H1 (cell line): ENCODE measurements around the gene GPR139. TPM values are rescaled to one million over a fixed set of nuclear protein-coding genes. Genes with fewer than 3 reads are reported as not detected.

Experiments
- CTCF ChIA-PET: fragments of 300-600 bp; sonication (Branson Sonifier 250); formaldehyde crosslinking; loops from one replicate; lab custom pipeline; 2021; ENCODE audit not compliant: partially characterized antibody; lab: Charles Lee
- POLR2A ChIA-PET: fragments of 300-600 bp; sonication (Branson Sonifier 250); formaldehyde crosslinking; loops from one replicate; lab custom pipeline; 2021; ENCODE audit warnings: inconsistent platforms; ENCODE audit not compliant: partially characterized antibody; lab: Charles Lee
- DNase-seq, 2 experiments: peaks; one replicate each; pipeline versions ENCODE4 v3.0.0 to v3.0.0-alpha.2; 2010 to 2022; ENCODE audit warnings: low spot score in 2 of 2, low read depth in 1 of 2, mixed read lengths in 1 of 2
- FAIRE-seq: peaks from 2 replicates; lab custom pipeline; 2011; peaks lifted over from hg19 to GRCh38; lab: Jason Lieb, UNC
- H2AFZ ChIP-seq: 2 replicates; pipeline ENCODE4 v1.8.1; 2012; ENCODE audit warnings: low read length, inconsistent platforms
- H2AK5ac ChIP-seq: 2 replicates; pipeline ENCODE4 v1.6.1; 2013; ENCODE audit warnings: low read depth, low read length
- H2BK120ac ChIP-seq: replicated peaks from 2 replicates; pipeline ENCODE3; 2013; ENCODE audit warnings: low read depth, low read length, inconsistent platforms
- H2BK12ac ChIP-seq: 2 replicates; pipeline ENCODE4 v1.6.1; 2013; ENCODE audit warnings: low read depth, low read length
- H2BK15ac ChIP-seq: 2 replicates; pipeline ENCODE4 v1.6.1; 2013; ENCODE audit warnings: low read length
- H2BK20ac ChIP-seq: 2 replicates; pipeline ENCODE4 v1.6.1; 2013; ENCODE audit warnings: low read length
- H2BK5ac ChIP-seq: 2 replicates; pipeline ENCODE4 v1.6.1; 2013; ENCODE audit warnings: low read depth, low read length
- H3K14ac ChIP-seq: 2 replicates; pipeline ENCODE4 v1.6.1; 2013; ENCODE audit warnings: inconsistent platforms; ENCODE audit not compliant: insufficient read length
- H3K18ac ChIP-seq: 2 replicates; pipeline ENCODE4 v1.6.1; 2013; ENCODE audit warnings: low read length; ENCODE audit errors: extremely low read depth
- H3K23ac ChIP-seq: 2 replicates; pipeline ENCODE4 v1.6.1; 2013; ENCODE audit warnings: inconsistent platforms; ENCODE audit not compliant: insufficient read length
- H3K23me2 ChIP-seq: 2 replicates; pipeline ENCODE4 v1.6.1; 2013; ENCODE audit warnings: low read depth, low read length
- H3K27ac ChIP-seq: 2 replicates; pipeline ENCODE4 v1.6.1; 2011; ENCODE audit warnings: low read depth, low read length, inconsistent platforms
- H3K27me3 ChIP-seq, 4 experiments: replicated peaks in 1 of 4; 1 replicate in 1 of 4; 2 replicates in 3 of 4; pipeline versions ENCODE4 v1.6.1 to v1.8.1; 2011 to 2013; ENCODE audit warnings: low read length in 3 of 4, mild to moderate bottlenecking in 3 of 4, inconsistent platforms in 2 of 4, mixed read lengths in 2 of 4, moderate library complexity in 1 of 4; ENCODE audit not compliant: control insufficient read depth in 3 of 4, insufficient read depth in 3 of 4; ENCODE audit errors: extremely low read depth in 1 of 4
- H3K36me3 ChIP-seq, 4 experiments: 2 replicates each; pipeline versions ENCODE4 v1.6.1 to v1.8.1; 2011 to 2013; ENCODE audit warnings: mild to moderate bottlenecking in 4 of 4, low read length in 3 of 4, moderate library complexity in 2 of 4, control low read depth in 1 of 4, inconsistent platforms in 1 of 4; ENCODE audit not compliant: insufficient read depth in 4 of 4, control insufficient read depth in 2 of 4
- H3K4ac ChIP-seq: replicated peaks from 2 replicates; pipeline ENCODE3; 2013; ENCODE audit warnings: low read length, low read depth, mixed read lengths, inconsistent platforms; ENCODE audit not compliant: insufficient read length
- H3K4me1 ChIP-seq, 4 experiments: replicated peaks in 1 of 4; 1 replicate in 1 of 4; 2 replicates in 3 of 4; pipeline versions ENCODE4 v1.6.1 to v1.8.1; 2011 to 2013; ENCODE audit warnings: low read length in 3 of 4, inconsistent platforms in 2 of 4, mixed read lengths in 1 of 4; ENCODE audit not compliant: insufficient read depth in 4 of 4, control insufficient read depth in 3 of 4
- H3K4me2 ChIP-seq, 2 experiments: 2 replicates each; pipeline versions ENCODE4 v1.6.1 to v1.8.1; 2011 to 2013; ENCODE audit warnings: low read depth in 2 of 2, low read length in 2 of 2, control low read depth in 1 of 2, inconsistent platforms in 1 of 2, mild to moderate bottlenecking in 1 of 2; ENCODE audit not compliant: insufficient read depth in 1 of 2
- H3K4me3 ChIP-seq, 4 experiments: fragments of 200-600, 300-600 bp in 1 of 4; sonication (generic), shearing (Covaris generic), sonication (Bioruptor Twin) in 1 of 4; 2 replicates each; pipeline versions ENCODE4 v1.5.1 to v1.8.1; 2011 to 2016; ENCODE audit warnings: low read length in 4 of 4, low read depth in 3 of 4, control low read depth in 2 of 4, inconsistent platforms in 2 of 4, mild to moderate bottlenecking in 2 of 4, mixed read lengths in 1 of 4, moderate library complexity in 1 of 4; ENCODE audit not compliant: insufficient read depth in 2 of 4; ENCODE audit errors: extremely low read depth in 1 of 4
- H3K56ac ChIP-seq: replicated peaks from 2 replicates; pipeline ENCODE3; 2013; ENCODE audit warnings: low read depth, mild to moderate bottlenecking, mixed read lengths, low read length, inconsistent platforms; ENCODE audit not compliant: insufficient read length
- H3K79me1 ChIP-seq: 2 replicates; pipeline ENCODE4 v1.6.1; 2013; ENCODE audit warnings: low read depth, low read length, control low read depth
- H3K79me2 ChIP-seq, 2 experiments: 2 replicates each; pipeline versions ENCODE4 v1.6.1 to v1.8.1; 2012 to 2013; ENCODE audit warnings: low read length in 2 of 2, mild to moderate bottlenecking in 2 of 2, inconsistent platforms in 1 of 2; ENCODE audit not compliant: insufficient read depth in 2 of 2, control insufficient read depth in 1 of 2
- H3K9ac ChIP-seq, 4 experiments: replicated peaks in 1 of 4; 1 replicate in 1 of 4; 2 replicates in 3 of 4; pipeline versions ENCODE4 v1.6.1 to v1.8.1; 2011 to 2013; ENCODE audit warnings: low read depth in 3 of 4, low read length in 3 of 4, control low read depth in 2 of 4, mild to moderate bottlenecking in 2 of 4, moderate library complexity in 2 of 4, inconsistent platforms in 1 of 4; ENCODE audit errors: extremely low read depth in 1 of 4
- H3K9me3 ChIP-seq, 2 experiments: 2 replicates each; pipeline versions ENCODE4 v1.6.1 to v1.8.1; 2012 to 2013; ENCODE audit warnings: mild to moderate bottlenecking in 2 of 2, moderate library complexity in 2 of 2, control low read depth in 1 of 2, inconsistent platforms in 1 of 2, low read depth in 1 of 2, low read length in 1 of 2, mixed read lengths in 1 of 2; ENCODE audit not compliant: insufficient read depth in 2 of 2
- H4K20me1 ChIP-seq, 2 experiments: replicated peaks in 1 of 2; 2 replicates each; pipeline versions ENCODE3 to v1.8.1; 2011 to 2013; ENCODE audit warnings: inconsistent platforms in 2 of 2, low read length in 2 of 2, mild to moderate bottlenecking in 1 of 2; ENCODE audit not compliant: insufficient read depth in 2 of 2, control insufficient read depth in 1 of 2
- H4K5ac ChIP-seq: 2 replicates; pipeline ENCODE4 v1.6.1; 2013; ENCODE audit warnings: low read length, low read depth, mixed read lengths, inconsistent platforms; ENCODE audit not compliant: insufficient read length
- H4K8ac ChIP-seq: 2 replicates; pipeline ENCODE4 v1.8.0; 2013; ENCODE audit warnings: mild to moderate bottlenecking, moderate library complexity, low read length, inconsistent platforms; ENCODE audit not compliant: insufficient read depth; ENCODE audit errors: extremely low read depth
- H4K91ac ChIP-seq: replicated peaks from 2 replicates; pipeline ENCODE3; 2013; ENCODE audit warnings: low read length, mixed read lengths, inconsistent platforms; ENCODE audit not compliant: insufficient read length
- ASH2L ChIP-seq: fragments of 200-600, 300-600 bp; sonication (generic); IDR thresholded peaks from one replicate; pipeline ENCODE4 v1.7.1; 2017; ENCODE audit warnings: low read length
- WGBS, 2 experiments: shearing (Covaris generic) in 1 of 2; methylation state at CpG; one replicate each; pipeline versions ENCODE4 v1.1.6 to v1.1.7; 2013 to 2015; ENCODE audit warnings: low lambda C conversion rate in 2 of 2, mixed read lengths in 2 of 2, inconsistent platforms in 1 of 2, low coverage in 1 of 2, missing lambda C conversion rate in 1 of 2; ENCODE audit not compliant: insufficient replicate concordance in 2 of 2, insufficient coverage in 1 of 2, insufficient read length in 1 of 2; ENCODE audit errors: extremely low coverage in 1 of 2, missing lambda C conversion rate in 1 of 2; 5-methylcytosine and 5-hydroxymethylcytosine counted together
- polyA plus RNA-seq, 7 experiments: library from polyadenylated mRNA; depleted of rRNA in 3 of 7; stranded (reverse) in 5 of 7; unstranded in 2 of 7; fragments of >200 nt in 5 of 7; fragments of 200-250 nt in 2 of 7; gene quantifications; 1 replicate in 5 of 7; 2 replicates in 1 of 7; 4 replicates in 1 of 7; pipeline versions ENCODE4 v1.2.1 to v1.2.3, GENCODE V29; 2011 to 2013; ENCODE audit warnings: missing spikeins in 2 of 7, mixed read lengths in 2 of 7
- total RNA-seq: library from RNA; stranded (reverse); fragmentation: NEBNext Ultra II Directional; extraction: Animal tissue kit (Norgen Biotek cat#: 25700); gene quantifications from 2 replicates; pipeline ENCODE4 v1.2.1, GENCODE V29; 2021

Gene GPR139
- total and polyA plus RNA-seq, 2 of the 8 experiments (the other 6 are each of a cell fraction or from before 2014, with no cell fraction given), result 0.84 to 2.2 TPM

DNA sequence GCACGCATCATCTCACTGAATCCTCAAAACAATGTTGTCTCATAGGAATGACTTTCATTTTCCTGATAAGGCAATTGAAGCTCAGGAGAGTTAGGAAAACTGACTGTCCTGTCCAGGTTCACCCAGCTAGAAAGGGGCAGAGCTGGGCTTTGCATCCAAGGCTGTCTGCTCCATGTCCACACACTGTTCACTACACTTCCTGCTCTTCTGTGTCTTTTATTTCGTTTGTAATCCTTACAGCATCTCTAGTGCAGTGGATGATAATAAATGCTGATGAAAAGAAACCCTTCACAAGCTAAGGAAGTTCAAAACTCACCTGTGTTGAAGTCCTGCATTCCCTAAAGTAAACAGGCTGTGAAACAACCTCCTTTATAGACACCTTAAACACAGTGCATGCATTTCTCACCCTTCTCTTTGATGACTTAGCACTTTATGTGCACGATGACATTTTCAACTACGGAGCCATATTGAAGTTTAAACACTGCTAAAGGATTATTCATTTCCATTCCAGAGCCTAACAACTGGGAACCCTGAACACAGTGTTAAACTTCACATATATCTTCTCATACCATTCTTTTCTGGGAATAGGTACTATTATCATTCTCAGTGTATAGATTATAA, 31.0 kb upstream of the GPR139 start:
- Histone ChIP-seq H2BK5ac (no peak overlapping the region), H3K4me1 (no peaks in the 10 kb centered on the region), H4K8ac (no peak overlapping the region), H4K20me1 (no peaks in the 10 kb centered on the region), H4K5ac (no peak overlapping the region), H3K9me3 (no peaks in the 10 kb centered on the region), H3K79me1 (no peaks in the 10 kb centered on the region), H2BK12ac (no peak overlapping the region), H3K56ac (no peak overlapping the region), H2AK5ac (no peak overlapping the region), H2BK15ac (no peak overlapping the region), H3K18ac (no peak overlapping the region), H2AFZ (no peak overlapping the region), H3K79me2 (no peaks in the 10 kb centered on the region), H3K23me2 (no peaks in the 10 kb centered on the region; the same call in 1 of the 2 replicates), H3K4me2 (no peak overlapping the region), H2BK120ac (no peak overlapping the region), H3K4ac (no peak overlapping the region), H3K4me3 (no peak overlapping the region), H3K36me3 (no peaks in the 10 kb centered on the region), H2BK20ac (no peak overlapping the region), H3K27me3 (no peaks in the 10 kb centered on the region; a peak in 1 of 7 replicates), H4K91ac (no peak overlapping the region), H3K9ac (no peak overlapping the region), H3K27ac (no peak overlapping the region), H3K23ac (no peak overlapping the region), H3K14ac (no peak overlapping the region)
- no peak for FAIRE-seq
- DNase-seq, result no peak
- WGBS, 2 experiments, result 90% methylated on average over 4 of the region's 4 CpGs; no CpG with 5 or more reads in 1 of the 2 experiments
- ChIA-PET POLR2A (no interaction called here), CTCF (interaction anchor here (0.9 to 1.3 kb wide), 3 partner anchors 21 to 281 kb away, joined by 3 read pairs; no protein-coding TSS in a partner anchor)
- TF ChIP-seq ASH2L, result no peak
